ENCODE data around the gene SEC16B. TPM values are rescaled to one million over a fixed set of nuclear protein-coding genes. Genes with fewer than 3 reads are reported as not detected.

Gene SEC16B
- polyA plus RNA-seq, 1 experiment, result 1.5 TPM

DNA sequence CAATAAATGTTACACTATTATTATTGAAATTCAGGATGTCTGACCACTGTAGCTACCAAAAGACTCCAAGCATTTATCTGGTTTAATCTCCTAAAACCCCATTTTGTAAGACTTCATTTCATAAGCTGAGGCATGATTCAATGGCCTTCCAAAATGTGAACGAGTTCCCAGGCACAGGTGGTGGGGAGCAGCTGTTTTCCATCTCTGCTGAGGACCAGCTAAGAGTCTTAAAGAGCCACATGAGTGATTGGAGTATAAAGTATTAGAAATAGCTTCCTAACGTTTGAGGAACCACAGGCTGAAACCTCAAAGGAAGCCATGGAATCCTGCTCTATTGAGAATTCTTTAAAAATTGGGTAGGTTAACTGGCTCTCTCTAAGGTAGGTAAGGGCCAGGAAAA lies 44.9 kb downstream of the SEC16B start:
- Histone ChIP-seq H3K27me3 (ENCODE audit: control insufficient read depth, insufficient read depth, low read length) (no peaks in the 10 kb centered on the region), H3K36me3 (ENCODE audit: control insufficient read depth, insufficient read depth, low read length) (no peaks in the 10 kb centered on the region), H3K4me3 (ENCODE audit: low read depth, low read length) (no peak overlapping the region)
- ChIA-PET POLR2A (no interaction called here), CTCF (interaction anchor here (0.6 to 7.4 kb wide), 4 partner anchors 9 to 21 kb away, joined by 4 to 47 read pairs (median 28); no protein-coding TSS in a partner anchor)
- DNase-seq (ENCODE audit: low read depth), result peak; percentile 15
- TF ChIP-seq, protein P1, sequence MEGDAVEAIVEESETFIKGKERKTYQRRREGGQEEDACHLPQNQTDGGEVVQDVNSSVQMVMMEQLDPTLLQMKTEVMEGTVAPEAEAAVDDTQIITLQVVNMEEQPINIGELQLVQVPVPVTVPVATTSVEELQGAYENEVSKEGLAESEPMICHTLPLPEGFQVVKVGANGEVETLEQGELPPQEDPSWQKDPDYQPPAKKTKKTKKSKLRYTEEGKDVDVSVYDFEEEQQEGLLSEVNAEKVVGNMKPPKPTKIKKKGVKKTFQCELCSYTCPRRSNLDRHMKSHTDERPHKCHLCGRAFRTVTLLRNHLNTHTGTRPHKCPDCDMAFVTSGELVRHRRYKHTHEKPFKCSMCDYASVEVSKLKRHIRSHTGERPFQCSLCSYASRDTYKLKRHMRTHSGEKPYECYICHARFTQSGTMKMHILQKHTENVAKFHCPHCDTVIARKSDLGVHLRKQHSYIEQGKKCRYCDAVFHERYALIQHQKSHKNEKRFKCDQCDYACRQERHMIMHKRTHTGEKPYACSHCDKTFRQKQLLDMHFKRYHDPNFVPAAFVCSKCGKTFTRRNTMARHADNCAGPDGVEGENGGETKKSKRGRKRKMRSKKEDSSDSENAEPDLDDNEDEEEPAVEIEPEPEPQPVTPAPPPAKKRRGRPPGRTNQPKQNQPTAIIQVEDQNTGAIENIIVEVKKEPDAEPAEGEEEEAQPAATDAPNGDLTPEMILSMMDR (IDR thresholded peaks at IDR 0.05; ENCODE audit: insufficient read depth, low read depth, low read length), result no peak

DNA sequence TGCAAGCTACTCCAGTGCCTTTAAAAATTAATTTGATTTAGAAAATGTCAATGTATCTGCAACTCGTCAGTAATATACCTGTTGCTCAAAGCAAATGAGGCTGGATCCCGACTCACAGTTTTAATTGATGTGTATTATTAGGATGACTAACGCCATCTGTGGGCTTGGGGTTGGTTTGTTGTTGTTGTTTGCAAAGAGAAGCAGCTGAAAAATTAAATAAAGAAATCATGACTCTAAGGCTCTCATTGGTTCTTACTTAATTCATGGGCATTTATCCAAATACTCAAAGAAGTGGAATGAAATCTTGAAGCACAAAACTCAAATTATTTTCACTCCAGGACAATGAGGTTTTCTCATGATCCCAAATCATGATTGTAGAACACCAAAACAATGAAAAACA lies 46.4 kb downstream of the SEC16B start:
- TF ChIP-seq, protein P1 (IDR thresholded peaks at IDR 0.05; ENCODE audit: insufficient read depth, low read depth, low read length), result no peak
- no peaks in the 10 kb centered on the region for H3K27me3 ChIP-seq (ENCODE audit: control insufficient read depth, insufficient read depth, low read length)
- CTCF ChIA-PET, result interaction anchor here (3.6 to 7.4 kb wide), 2 partner anchors 8 to 22 kb away, joined by 15 to 47 read pairs; no protein-coding TSS in a partner anchor
- no peaks in the 10 kb centered on the region for H3K36me3 ChIP-seq (ENCODE audit: control insufficient read depth, insufficient read depth, low read length)
- H3K4me3 ChIP-seq (ENCODE audit: low read depth, low read length), result no peak overlapping the region
- DNase-seq (ENCODE audit: low read depth), result peak; percentile 4
- POLR2A ChIA-PET, result interaction anchor here (0.6 kb wide), 1 partner anchor 123 kb away, joined by 4 read pairs; no protein-coding TSS in a partner anchor

DNA sequence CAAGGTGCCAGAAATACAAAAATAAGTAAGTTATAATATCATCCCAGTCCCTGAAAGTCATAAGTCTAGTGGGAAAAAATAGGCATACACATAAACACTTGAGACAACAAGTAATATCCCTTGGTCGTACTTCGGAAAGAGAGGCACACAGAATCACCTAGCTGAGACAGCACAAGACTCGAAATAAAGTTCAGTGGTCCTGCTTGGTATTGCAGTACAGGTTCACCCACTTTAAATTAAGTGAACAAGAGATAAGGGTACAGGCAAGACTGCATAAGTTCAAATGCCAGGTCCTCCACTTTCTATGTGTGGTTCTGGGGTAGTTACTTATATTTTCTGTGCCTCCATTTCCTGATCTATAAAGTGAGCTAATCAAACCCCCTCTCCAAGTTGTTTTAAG lies 47.6 kb downstream of the SEC16B start:
- H3K4me3 ChIP-seq (ENCODE audit: low read depth, low read length), result no peak overlapping the region
- CTCF ChIA-PET, result interaction anchor here (0.7 to 7.4 kb wide), 2 partner anchors 7 to 13 kb away, joined by 3 to 47 read pairs; no protein-coding TSS in a partner anchor
- TF ChIP-seq, protein P1 (IDR thresholded peaks at IDR 0.05; ENCODE audit: insufficient read depth, low read depth, low read length), result no peak
- H3K27me3 ChIP-seq (ENCODE audit: control insufficient read depth, insufficient read depth, low read length), result no peaks in the 10 kb centered on the region
- POLR2A ChIA-PET, result no interaction called here
- no peaks in the 10 kb centered on the region for H3K36me3 ChIP-seq (ENCODE audit: control insufficient read depth, insufficient read depth, low read length)
- no peak for DNase-seq (ENCODE audit: low read depth)

GRCh38 chr1:177921590-177921989 lies 48.3 kb downstream of the SEC16B start:
- POLR2A ChIA-PET, result no interaction called here

GRCh38 chr1:177920091-177920490 lies 49.8 kb downstream of the SEC16B start:
- H3K27me3 ChIP-seq (ENCODE audit: control insufficient read depth, insufficient read depth, low read length), result no peaks in the 10 kb centered on the region
- DNase-seq (ENCODE audit: low read depth), result no peak
- H3K4me3 ChIP-seq (ENCODE audit: low read depth, low read length), result no peak overlapping the region
- no peaks in the 10 kb centered on the region for H3K36me3 ChIP-seq (ENCODE audit: control insufficient read depth, insufficient read depth, low read length)
- ChIA-PET POLR2A (no interaction called here), CTCF (interaction anchor here (0.9 kb wide), 1 partner anchor 15 kb away, joined by 3 read pairs; no protein-coding TSS in a partner anchor)
- TF ChIP-seq, protein P1 (IDR thresholded peaks at IDR 0.05; ENCODE audit: insufficient read depth, low read depth, low read length), result no peak

More at GRCh38 chr1:177921590-177921989, 48.3 kb downstream of the SEC16B start:
- TF ChIP-seq, protein P1 (IDR thresholded peaks at IDR 0.05; ENCODE audit: insufficient read depth, low read depth, low read length), result no peak
- H3K36me3 ChIP-seq (ENCODE audit: control insufficient read depth, insufficient read depth, low read length), result no peaks in the 10 kb centered on the region
- CTCF ChIA-PET, result interaction anchor here (7.4 kb wide), 1 partner anchor 6 kb away, joined by 47 read pairs; no protein-coding TSS in a partner anchor
- H3K27me3 ChIP-seq (ENCODE audit: control insufficient read depth, insufficient read depth, low read length), result no peaks in the 10 kb centered on the region
- DNase-seq (ENCODE audit: low read depth), result no peak
- no peak overlapping the region for H3K4me3 ChIP-seq (ENCODE audit: low read depth, low read length)

Measured in BJ (cell line).